ENCODE results near the gene PDE4D. TPM values are rescaled to one million over a fixed set of nuclear protein-coding genes. Genes with fewer than 3 reads are reported as not detected.

PDE4D gene
- total RNA-seq, 1 experiment from 2014 or later: 6.3 TPM

DNA sequence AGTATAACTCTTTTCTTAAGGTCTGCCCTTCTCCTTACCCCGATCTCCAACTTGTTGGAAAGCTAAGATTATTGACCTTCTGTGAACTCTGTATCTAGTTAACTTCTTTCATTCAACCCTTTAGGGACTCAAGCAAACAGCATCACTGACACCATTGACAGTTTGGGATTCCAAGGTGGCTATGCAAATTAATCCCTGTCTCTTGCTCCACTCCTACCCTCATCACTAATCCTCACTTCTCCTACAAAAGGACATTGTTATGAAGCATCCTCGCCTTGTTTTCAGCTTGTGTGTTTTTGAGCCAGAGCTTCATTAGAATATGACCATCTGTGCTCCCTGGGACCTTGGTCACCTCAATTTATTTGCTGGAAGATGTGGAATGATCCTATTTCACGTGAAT, 337.9 kb downstream of the PDE4D start:
- Histone ChIP-seq H3K4me1 (replicated peaks) (peaks cover 6% of the 10 kb centered on the region; the same call in 1 of the 2 replicates), H3K27me3 (replicated peaks) (no peaks in the 10 kb centered on the region), H3K27ac (no peak overlapping the region), H3K36me3 (no peaks in the 10 kb centered on the region), H3K4me3 (no peak overlapping the region), H3K9me3 (replicated peaks) (no peaks in the 10 kb centered on the region; the same call in 1 of the 2 replicates)
- DNase-seq (ENCODE audit: low read depth in 1 of 2, low spot score in 2 of 2): no peak

- Histone ChIP-seq H3K27ac (no peak overlapping the region), H3K4me3 (no peak overlapping the region), H3K4me1 (replicated peaks) (peaks cover 6% of the 10 kb centered on the region; the same call in 1 of the 2 replicates), H3K27me3 (replicated peaks) (no peaks in the 10 kb centered on the region), H3K36me3 (no peaks in the 10 kb centered on the region), H3K9me3 (replicated peaks) (no peaks in the 10 kb centered on the region; the same call in 1 of the 2 replicates)
- no peak for DNase-seq (ENCODE audit: low read depth in 1 of 2, low spot score in 2 of 2)
Observed at GRCh38 chr5:59554501-59554900, 339.0 kb downstream of the PDE4D start.

DNA sequence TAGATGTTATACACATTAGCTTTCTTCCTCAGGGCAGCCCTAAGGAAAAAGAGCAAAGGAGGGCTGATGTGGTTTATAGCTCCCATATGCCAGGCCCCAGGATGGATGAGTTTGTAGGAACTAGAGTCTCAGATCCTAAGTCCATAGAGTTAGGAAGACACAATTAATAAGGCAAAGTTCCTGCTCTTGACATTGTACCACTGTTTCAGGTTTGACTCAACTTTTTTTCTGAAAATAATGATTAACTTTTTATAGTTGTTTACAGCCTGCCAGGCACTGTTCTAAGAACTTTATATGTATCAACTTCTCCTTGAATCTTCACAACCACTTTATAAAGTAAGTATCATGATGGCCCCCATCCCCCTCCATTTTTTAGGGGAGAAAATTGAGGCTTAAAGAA, 339.5 kb downstream of the PDE4D start:
- H3K4me3 ChIP-seq: no peak overlapping the region
- H3K36me3 ChIP-seq: no peaks in the 10 kb centered on the region
- no peak overlapping the region for H3K27ac ChIP-seq
- DNase-seq (ENCODE audit: low read depth in 1 of 2, low spot score in 2 of 2): no peak
- no peaks in the 10 kb centered on the region for H3K27me3 ChIP-seq (replicated peaks)
- H3K4me1 ChIP-seq (replicated peaks): peaks cover 6% of the 10 kb centered on the region; the same call in 1 of the 2 replicates
- H3K9me3 ChIP-seq (replicated peaks): no peaks in the 10 kb centered on the region; the same call in 1 of the 2 replicates

GRCh38 chr5:59548807-59549357, 344.6 kb downstream of the PDE4D start:
- DNase-seq (ENCODE audit: low read depth in 1 of 2, low spot score in 2 of 2): no peak
- H3K27me3 ChIP-seq (replicated peaks): no peaks in the 10 kb centered on the region

DNA sequence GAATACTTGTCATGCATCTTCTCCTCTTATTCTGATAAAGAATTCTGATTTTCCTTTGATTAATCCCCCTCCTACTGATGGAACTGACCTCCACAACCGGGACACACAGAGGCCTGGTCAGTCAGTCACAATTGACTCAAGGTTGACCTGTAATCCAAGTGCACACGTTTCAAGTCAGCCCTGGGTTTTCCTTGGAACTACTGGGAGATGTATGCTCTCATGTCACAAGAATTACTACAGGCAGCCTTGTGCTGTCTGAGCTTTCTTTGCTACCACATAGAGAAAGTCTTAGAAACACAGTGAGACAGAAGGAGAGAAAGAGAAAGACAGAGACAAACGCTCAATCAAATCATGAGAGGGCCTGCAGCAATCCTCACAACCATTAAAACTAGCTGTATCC, 345.8 kb downstream of the PDE4D start:
- Histone ChIP-seq H3K9me3 (replicated peaks) (no peaks in the 10 kb centered on the region), H3K4me1 (replicated peaks) (no peaks in the 10 kb centered on the region), H3K36me3 (no peaks in the 10 kb centered on the region), H3K4me3 (no peak overlapping the region), H3K27me3 (replicated peaks) (no peaks in the 10 kb centered on the region), H3K27ac (no peak overlapping the region)
- no peak for DNase-seq (ENCODE audit: low read depth in 1 of 2, low spot score in 2 of 2)

More at GRCh38 chr5:59548807-59549357, 344.6 kb downstream of the PDE4D start:
- no peaks in the 10 kb centered on the region for H3K4me1 ChIP-seq (replicated peaks)
- H3K27ac ChIP-seq: no peak overlapping the region
- H3K36me3 ChIP-seq: no peaks in the 10 kb centered on the region
- H3K9me3 ChIP-seq (replicated peaks): no peaks in the 10 kb centered on the region
- no peak overlapping the region for H3K4me3 ChIP-seq

- no peaks in the 10 kb centered on the region for H3K36me3 ChIP-seq
- no peaks in the 10 kb centered on the region for H3K27me3 ChIP-seq (replicated peaks)
- H3K4me3 ChIP-seq: no peak overlapping the region
- H3K27ac ChIP-seq: no peak overlapping the region
- peaks cover 14% of the 10 kb centered on the region for H3K4me1 ChIP-seq (replicated peaks)
- H3K9me3 ChIP-seq (replicated peaks): no peaks in the 10 kb centered on the region
- no peak for DNase-seq (ENCODE audit: low read depth in 1 of 2, low spot score in 2 of 2)
Observed at GRCh38 chr5:59544573-59544972, 349.0 kb downstream of the PDE4D start.

GRCh38 chr5:59543821-59544442, 349.6 kb downstream of the PDE4D start:
- H3K9me3 ChIP-seq (replicated peaks): no peaks in the 10 kb centered on the region
- no peaks in the 10 kb centered on the region for H3K36me3 ChIP-seq
- H3K27me3 ChIP-seq (replicated peaks): no peaks in the 10 kb centered on the region
- H3K4me1 ChIP-seq (replicated peaks): peaks cover 14% of the 10 kb centered on the region
- no peak overlapping the region for H3K27ac ChIP-seq
- H3K4me3 ChIP-seq: no peak overlapping the region
- peak in 1 of 2 experiments; percentile 11 for DNase-seq (ENCODE audit: low read depth in 1 of 2, low spot score in 2 of 2)

- Histone ChIP-seq H3K27me3 (replicated peaks) (no peaks in the 10 kb centered on the region), H3K4me3 (no peak overlapping the region), H3K27ac (no peak overlapping the region), H3K4me1 (replicated peaks) (peaks cover 14% of the 10 kb centered on the region), H3K9me3 (replicated peaks) (no peaks in the 10 kb centered on the region), H3K36me3 (no peaks in the 10 kb centered on the region)
- DNase-seq (ENCODE audit: low read depth in 1 of 2, low spot score in 2 of 2): no peak
Observed at GRCh38 chr5:59542851-59543820, 350.4 kb downstream of the PDE4D start.

DNA sequence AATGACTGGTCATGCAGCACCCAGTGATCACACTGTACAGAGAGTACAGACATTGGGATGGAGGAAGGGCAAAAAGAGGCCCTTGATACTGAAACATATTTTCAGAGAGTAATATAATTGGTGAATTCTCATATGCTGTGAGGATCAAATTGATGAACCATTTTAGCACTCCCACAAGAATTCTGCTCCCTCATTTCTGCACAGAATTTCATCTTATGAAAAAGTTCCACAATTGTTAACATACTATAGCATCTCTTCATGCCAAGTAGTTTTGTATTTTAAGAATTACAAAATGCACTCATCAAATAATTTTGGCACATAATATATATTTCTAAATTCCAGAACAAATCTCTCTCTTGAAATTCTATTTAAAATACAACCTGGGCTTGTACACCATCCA, 351.2 kb downstream of the PDE4D start:
- H3K27me3 ChIP-seq (replicated peaks): no peaks in the 10 kb centered on the region
- H3K4me3 ChIP-seq: no peak overlapping the region
- H3K9me3 ChIP-seq (replicated peaks): no peaks in the 10 kb centered on the region
- DNase-seq (ENCODE audit: low read depth in 1 of 2, low spot score in 2 of 2): no peak
- H3K36me3 ChIP-seq: no peaks in the 10 kb centered on the region
- H3K4me1 ChIP-seq (replicated peaks): peaks cover 14% of the 10 kb centered on the region
- H3K27ac ChIP-seq: no peak overlapping the region

DNA sequence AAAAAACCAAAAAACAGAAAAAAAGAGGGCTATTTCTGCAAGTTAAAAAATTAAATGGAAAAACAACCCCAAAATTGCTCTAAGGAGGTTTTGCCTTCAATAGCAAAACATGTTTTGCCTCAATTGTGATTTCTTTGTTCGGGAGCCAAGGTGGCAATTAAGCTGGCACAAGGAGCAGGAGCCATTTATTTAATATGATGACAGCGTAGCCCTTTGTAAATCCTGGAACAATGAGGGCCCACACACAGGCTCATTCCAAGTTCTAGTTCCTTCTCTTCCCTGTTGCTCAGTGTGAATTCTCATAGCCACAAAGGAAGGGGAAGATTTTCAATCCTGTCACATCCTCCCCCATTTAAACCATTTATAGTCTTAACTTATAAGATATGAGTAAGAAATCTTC, 353.2 kb downstream of the PDE4D start:
- Histone ChIP-seq H3K9me3 (replicated peaks) (no peaks in the 10 kb centered on the region), H3K4me1 (replicated peaks) (peaks cover 14% of the 10 kb centered on the region), H3K36me3 (no peaks in the 10 kb centered on the region), H3K4me3 (no peak overlapping the region), H3K27ac (no peak overlapping the region), H3K27me3 (replicated peaks) (no peaks in the 10 kb centered on the region)
- DNase-seq (ENCODE audit: low read depth in 1 of 2, low spot score in 2 of 2): peak in 1 of 2 experiments; percentile 56

DNA sequence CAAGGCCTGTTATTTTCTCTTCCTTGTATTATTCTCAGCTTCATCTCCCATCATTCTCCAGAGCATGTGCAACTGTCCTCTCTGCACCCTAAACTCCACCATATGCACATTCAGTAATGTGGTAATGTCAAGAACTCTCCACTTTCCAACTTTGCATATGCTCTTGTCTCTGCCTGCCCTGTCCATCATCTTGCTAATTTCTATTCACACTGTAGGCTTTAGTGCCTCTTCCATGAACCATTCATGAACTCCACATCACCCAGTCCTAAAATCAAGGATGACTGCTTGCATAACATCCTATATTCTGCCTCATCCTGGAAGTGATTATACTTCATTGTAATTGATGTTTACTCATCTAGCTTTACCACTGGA, 354.8 kb downstream of the PDE4D start:
- Histone ChIP-seq H3K27ac (no peak overlapping the region), H3K4me3 (no peak overlapping the region), H3K9me3 (replicated peaks) (no peaks in the 10 kb centered on the region), H3K27me3 (replicated peaks) (no peaks in the 10 kb centered on the region), H3K36me3 (no peaks in the 10 kb centered on the region), H3K4me1 (replicated peaks) (peaks cover 14% of the 10 kb centered on the region)
- no peak for DNase-seq (ENCODE audit: low read depth in 1 of 2, low spot score in 2 of 2)

DNA sequence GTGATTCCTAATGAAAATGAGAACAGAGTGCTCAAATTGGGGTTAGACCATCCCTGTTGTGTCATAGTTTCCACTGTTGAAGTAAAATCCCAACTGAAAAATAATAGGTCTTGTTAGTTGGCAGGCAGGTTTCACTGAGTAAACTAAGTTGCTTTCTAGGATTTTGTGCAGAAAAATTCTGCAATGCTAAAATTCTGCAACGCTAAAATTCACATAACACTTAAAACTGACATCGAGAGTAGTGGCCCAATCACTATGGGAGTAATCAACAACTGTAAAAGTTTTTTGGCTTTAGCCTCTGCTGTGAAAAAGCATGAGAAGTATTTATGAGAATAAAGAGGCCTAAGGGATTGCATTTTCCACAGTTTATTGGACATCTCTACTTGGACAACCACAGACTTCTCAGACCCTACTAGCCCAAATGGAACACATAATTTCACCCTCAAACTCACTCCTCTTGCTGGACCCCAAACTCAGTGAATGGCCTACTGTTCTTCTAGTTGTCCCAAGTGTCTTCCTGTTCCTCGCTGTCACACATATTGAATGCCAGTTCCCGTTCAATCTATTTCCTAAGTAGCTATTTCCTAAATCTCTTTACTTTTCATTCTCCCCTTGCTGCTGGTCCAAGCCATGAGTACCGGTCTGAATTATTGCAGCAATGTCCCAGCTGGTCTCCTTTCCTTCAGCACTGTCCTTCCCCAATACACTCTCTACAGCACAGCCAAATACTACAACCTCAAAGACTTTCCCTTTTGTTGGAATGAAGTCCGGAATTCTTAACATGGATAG, 355.4 kb downstream of the PDE4D start:
- no peak for DNase-seq (ENCODE audit: low read depth in 1 of 2, low spot score in 2 of 2)
- no peaks in the 10 kb centered on the region for H3K36me3 ChIP-seq
- no peak overlapping the region for H3K27ac ChIP-seq
- H3K4me1 ChIP-seq (replicated peaks): peaks cover 14% of the 10 kb centered on the region
- no peaks in the 10 kb centered on the region for H3K27me3 ChIP-seq (replicated peaks)
- no peak overlapping the region for H3K4me3 ChIP-seq
- H3K9me3 ChIP-seq (replicated peaks): no peaks in the 10 kb centered on the region

GRCh38 chr5:59536875-59537274, 356.7 kb downstream of the PDE4D start:
- H3K4me1 ChIP-seq (replicated peaks): peaks cover 14% of the 10 kb centered on the region
- no peak for DNase-seq (ENCODE audit: low read depth in 1 of 2, low spot score in 2 of 2)
- H3K27ac ChIP-seq: no peak overlapping the region
- no peaks in the 10 kb centered on the region for H3K9me3 ChIP-seq (replicated peaks)
- no peaks in the 10 kb centered on the region for H3K27me3 ChIP-seq (replicated peaks)
- H3K4me3 ChIP-seq: no peak overlapping the region
- H3K36me3 ChIP-seq: no peaks in the 10 kb centered on the region

Data from SJSA1 (cell line).